Spleen (tissue), 11 donors: ENCODE data around the gene HSD17B2. TPM values are rescaled to one million over a fixed set of nuclear protein-coding genes. Genes with fewer than 3 reads are reported as not detected.

Source experiments
- DNase-seq: peaks from one replicate; pipeline ENCODE4 v3.0.0-alpha.2; 2020
- H3K27ac ChIP-seq, 8 donors: fragments of 200-600 bp; sonication (generic) in 7 of 8; 1 replicate in 4 of 8; 2 replicates in 4 of 8; pipeline versions ENCODE4 v1.5.0 to v1.8.0; 2016 to 2021; ENCODE audit warnings: inconsistent platforms in 4 of 8, mild to moderate bottlenecking in 4 of 8, moderate library complexity in 1 of 8
- H3K27me3 ChIP-seq, 7 donors: fragments of 200-600 bp; sonication (generic) in 6 of 7; replicated peaks in 1 of 7; 1 replicate in 4 of 7; 2 replicates in 3 of 7; pipeline versions ENCODE4 v1.5.0 to v1.8.0; 2016 to 2021; ENCODE audit warnings: inconsistent platforms in 3 of 7, mild to moderate bottlenecking in 1 of 7
- H3K36me3 ChIP-seq, 6 donors: fragments of 200-600 bp; sonication (generic) in 5 of 6; 1 replicate in 4 of 6; 2 replicates in 2 of 6; pipeline versions ENCODE4 v1.5.0 to v1.8.0; 2016 to 2021; ENCODE audit warnings: inconsistent platforms in 2 of 6
- H3K4me1 ChIP-seq, 6 donors: fragments of 200-600 bp; sonication (generic) in 5 of 6; 1 replicate in 3 of 6; 2 replicates in 3 of 6; pipeline versions ENCODE4 v1.5.0 to v1.8.0; 2016 to 2021; ENCODE audit warnings: inconsistent platforms in 3 of 6
- H3K4me3 ChIP-seq, 8 donors: fragments of 200-600 bp; sonication (generic) in 7 of 8; 1 replicate in 4 of 8; 2 replicates in 4 of 8; pipeline versions ENCODE4 v1.5.0 to v1.8.0; 2016 to 2021; ENCODE audit warnings: inconsistent platforms in 4 of 8, mild to moderate bottlenecking in 4 of 8, moderate library complexity in 2 of 8
- H3K9me3 ChIP-seq, 8 donors: fragments of 200-600 bp; sonication (generic) in 7 of 8; 1 replicate in 4 of 8; 2 replicates in 4 of 8; pipeline versions ENCODE4 v1.5.0 to v1.8.0; 2016 to 2021; ENCODE audit warnings: inconsistent platforms in 4 of 8
- CTCF ChIP-seq, 11 experiments: fragments of 200-600 bp in 7 of 11; fragments of 450-650 bp in 4 of 11; sonication (generic) in 4 of 11; IDR thresholded peaks in 8 of 11; conservative IDR thresholded peaks in 3 of 11; 1 replicate in 7 of 11; 2 replicates in 4 of 11; pipeline versions ENCODE4 v1.4.0 to v1.8.0; 2016 to 2021; ENCODE audit warnings: antibody characterized with exemption in 11 of 11, inconsistent platforms in 4 of 11, mild to moderate bottlenecking in 1 of 11
- POLR2A ChIP-seq, 3 donors: fragments of 450-650 bp; IDR thresholded peaks; one replicate each; pipeline ENCODE4 v1.5.1; 2017; ENCODE audit warnings: antibody characterized with exemption in 3 of 3, mild to moderate bottlenecking in 1 of 3
- POLR2AphosphoS5 ChIP-seq, 3 donors: sonication (generic); formaldehyde crosslinking; IDR thresholded peaks; one replicate each; pipeline ENCODE4 v1.5.1; 2017; ENCODE audit warnings: antibody characterized with exemption in 3 of 3
- WGBS, 5 donors: extraction: QIAGEN DNeasy Blood & Tissue Kit in 3 of 5; methylation state at CpG; one replicate each; pipeline versions ENCODE4 v1.1.5 to v1.1.7; 2013 to 2018; 5-methylcytosine and 5-hydroxymethylcytosine counted together
- intact Hi-C: fragments of 100-400 bp; cut with DNase I; formaldehyde crosslinking; loops from one replicate; pipeline ENCODE4 v1.15.0; 2023; ENCODE audit warnings: low total_unique reads
- polyA plus RNA-seq, 3 donors: library from polyadenylated mRNA; stranded (reverse); fragments of 200-250 nt; gene quantifications; one replicate each; pipeline ENCODE4 v1.2.1, GENCODE V29; 2013
- total RNA-seq, 7 donors: library from RNA; depleted of rRNA in 3 of 7; stranded (reverse); fragments of >200 nt in 3 of 7; fragmentation: NEBNext Ultra II Directional in 4 of 7; extraction: Animal tissue kit (Norgen Biotek cat#: 25700) in 4 of 7; gene quantifications; one replicate each; pipeline versions ENCODE4 v1.1.0 to v1.2.1, GENCODE V29; 2016 to 2021
- donor health status: healthy with polysubstance abuse.
- donor health status: DM: no; HTN: no; CAD: no; lungs with moderate emphysema.
- donor health status: DM: no; HTN: no; CAD: no.
- donor health status: Bipolar disorder and iron deficiency.
- donor health status: healthy.
- donor health status: DM: no; HTN: no; CAD: no.
- donor health status: DM: yes; HTN: yes; CAD: no.

Gene HSD17B2
- total and polyA plus RNA-seq, 10 donors = 0.09 to 0.13 TPM; not detected in 8

- Histone ChIP-seq H3K4me3 (no peak overlapping the region), H3K4me1 (no peaks in the 10 kb centered on the region), H3K9me3 (peaks cover 0 to 4% (median 0%) of the 10 kb centered on the region in 8 donors), H3K27me3 (peaks cover 0 to 43% (median 0%) of the 10 kb centered on the region in 7 donors), H3K27ac (no peak overlapping the region), H3K36me3 (no peaks in the 10 kb centered on the region)
- intact Hi-C loops = no loop called here
- WGBS, 5 donors = 61 to 68% (median 64%) methylated on average over 4 of the region's 4 CpGs
- no peak for DNase-seq
- TF ChIP-seq CTCF (IDR thresholded peaks at IDR 0.05 in 8 of 11, conservative IDR thresholded peaks at IDR 0.05 in 3 of 11) = no peak
- no peak for TF ChIP-seq POLR2A (IDR thresholded peaks at IDR 0.05)
- TF ChIP-seq POLR2AphosphoS5 (IDR thresholded peaks at IDR 0.05) = no peak
These were observed 35.8 kb downstream of the HSD17B2 start for GRCh38 chr16:82070656-82071369.

- 77 to 90% (median 82%) methylated on average over 4 of the region's 4 CpGs for WGBS, 5 donors
- intact Hi-C loops = no loop called here
- DNase-seq = no peak
- Histone ChIP-seq H3K4me1 (no peaks in the 10 kb centered on the region), H3K27me3 (peaks cover 0 to 37% (median 0%) of the 10 kb centered on the region in 7 donors), H3K27ac (no peak overlapping the region), H3K4me3 (no peak overlapping the region), H3K36me3 (no peaks in the 10 kb centered on the region), H3K9me3 (peaks cover 0 to 5% (median 0%) of the 10 kb centered on the region in 8 donors)
- TF ChIP-seq POLR2AphosphoS5 (IDR thresholded peaks at IDR 0.05) = no peak
- no peak for TF ChIP-seq POLR2A (IDR thresholded peaks at IDR 0.05)
- TF ChIP-seq CTCF (IDR thresholded peaks at IDR 0.05 in 8 of 11, conservative IDR thresholded peaks at IDR 0.05 in 3 of 11) = no peak
These were observed 36.4 kb downstream of the HSD17B2 start for GRCh38 chr16:82071421-82071820.

GRCh38 chr16:82072313-82072712, 37.3 kb downstream of the HSD17B2 start:
- TF ChIP-seq CTCF (IDR thresholded peaks at IDR 0.05 in 8 of 11, conservative IDR thresholded peaks at IDR 0.05 in 3 of 11) = no peak
- TF ChIP-seq POLR2AphosphoS5 (IDR thresholded peaks at IDR 0.05) = no peak
- no peak for TF ChIP-seq POLR2A (IDR thresholded peaks at IDR 0.05)
- Histone ChIP-seq H3K27ac (no peak overlapping the region), H3K4me1 (no peaks in the 10 kb centered on the region), H3K9me3 (peaks cover 0 to 13% (median 3%) of the 10 kb centered on the region in 8 donors), H3K27me3 (peaks cover 0 to 37% (median 0%) of the 10 kb centered on the region in 7 donors), H3K36me3 (no peaks in the 10 kb centered on the region), H3K4me3 (no peak overlapping the region)
- no peak for DNase-seq
- 59 to 82% (median 63%) methylated on average over 1 of the region's 1 CpG for WGBS, 5 donors
- intact Hi-C loops = no loop called here

GRCh38 chr16:82074019-82074558, 39.0 kb downstream of the HSD17B2 start:
- no peaks in the 10 kb centered on the region for H3K4me1 ChIP-seq
- DNase-seq = no peak
- H3K36me3 ChIP-seq = no peaks in the 10 kb centered on the region
- H3K9me3 ChIP-seq = peaks cover 0 to 29% (median 9%) of the 10 kb centered on the region in 8 donors
- H3K27me3 ChIP-seq = peaks cover 0 to 27% (median 0%) of the 10 kb centered on the region in 7 donors
- intact Hi-C loops = no loop called here
- TF ChIP-seq POLR2A (IDR thresholded peaks at IDR 0.05) = no peak
- no peak for TF ChIP-seq POLR2AphosphoS5 (IDR thresholded peaks at IDR 0.05)
- TF ChIP-seq CTCF (IDR thresholded peaks at IDR 0.05 in 8 of 11, conservative IDR thresholded peaks at IDR 0.05 in 3 of 11) = no peak
- 75 to 89% (median 77%) methylated on average over 4 of the region's 4 CpGs for WGBS, 5 donors
- H3K4me3 ChIP-seq = no peak overlapping the region
- H3K27ac ChIP-seq = no peak overlapping the region
